GM19463 (cell line): Measurements from ENCODE around the gene MCM9.
"Not testable (repeated sequence)": the region's sequence is repeated elsewhere in the genome, so short reads cannot be mapped to it uniquely, and the experiment has no call there.

Experiments
- ATAC-seq: cut with Tn5 transposase; IDR thresholded peaks from one replicate; pipeline ENCODE4 v1.9.1; 2021; ENCODE audit warnings: mild to moderate bottlenecking, moderate library complexity; ENCODE audit not compliant: unreplicated experiment

Gene MCM9

DNA sequence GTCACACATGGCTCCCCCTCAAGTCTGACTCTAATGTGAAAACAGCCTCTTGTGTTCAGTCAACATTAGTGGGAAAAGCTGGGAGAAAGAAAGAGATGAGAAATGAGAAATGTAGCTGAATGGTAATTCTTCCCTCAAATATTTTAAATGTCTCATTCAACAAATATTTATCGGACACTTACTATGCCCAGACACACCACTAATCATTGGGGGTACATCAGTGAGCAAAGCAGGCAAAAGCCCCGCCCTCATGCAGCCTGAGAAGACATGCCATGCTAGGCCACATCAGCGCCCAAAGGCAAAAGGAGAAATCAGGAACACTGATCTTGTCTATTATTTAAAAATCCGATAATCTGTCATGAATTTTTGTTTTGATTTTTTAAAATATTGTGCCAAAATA, 130.9 kb downstream of the MCM9 start:
- no peak for ATAC-seq

DNA sequence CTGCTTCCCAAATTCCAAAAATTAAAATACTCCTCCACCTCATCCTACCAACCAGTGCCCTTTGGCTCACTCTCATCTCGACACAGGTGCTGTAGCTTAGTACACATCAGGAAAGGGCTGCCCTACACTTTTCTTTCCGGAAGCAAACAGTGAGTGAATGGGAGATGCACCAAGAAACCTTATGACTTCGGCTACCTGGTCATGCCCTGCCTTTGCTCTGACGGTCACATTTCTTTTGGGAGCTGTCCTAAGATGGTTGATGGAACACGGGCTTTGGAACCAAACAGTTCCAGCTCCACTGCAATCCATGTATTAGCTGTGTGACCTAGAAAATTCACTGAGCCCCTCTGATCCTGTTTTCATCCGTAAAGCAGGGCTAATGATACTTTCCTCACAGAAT, 133.7 kb downstream of the MCM9 start:
- no peak for ATAC-seq

DNA sequence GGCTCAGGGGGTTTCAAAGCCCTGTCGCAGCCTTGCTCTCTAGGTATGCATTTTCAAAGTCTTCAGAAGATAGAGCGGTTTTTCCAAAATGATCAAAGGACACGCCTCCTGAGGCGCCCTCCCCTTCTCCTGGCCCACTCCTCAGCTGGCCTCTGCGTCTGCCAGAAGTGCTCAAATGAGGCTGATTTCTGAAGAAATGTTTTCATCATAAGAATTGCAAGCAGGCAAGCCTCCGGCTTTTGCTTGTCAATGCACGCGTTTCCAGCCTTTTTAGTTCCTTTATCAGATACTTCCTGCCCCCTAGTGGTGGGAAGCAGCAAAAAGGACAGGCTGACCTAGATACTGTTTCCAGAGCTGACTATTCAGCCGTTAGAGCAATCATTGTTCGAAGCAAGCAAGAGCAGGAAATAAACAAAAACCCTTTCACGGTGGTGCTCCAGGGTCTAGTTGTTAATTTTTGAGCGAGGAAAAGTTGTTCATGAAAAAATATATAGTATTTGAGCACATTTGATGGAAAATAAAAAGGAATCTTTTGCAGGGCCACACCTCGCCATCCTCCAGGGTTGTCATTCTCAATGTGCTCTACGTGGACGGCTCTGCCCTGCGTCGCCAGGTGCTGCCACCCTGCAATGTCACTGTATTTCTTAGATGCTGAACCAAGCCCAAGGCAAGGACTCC, 134.4 kb downstream of the MCM9 start:
- ATAC-seq, result peak; percentile 98

GRCh38 chr6:118799826-118800225, 135.1 kb downstream of the MCM9 start:
- no peak for ATAC-seq

GRCh38 chr6:118796548-118796947, 138.4 kb downstream of the MCM9 start:
- ATAC-seq, result not testable (repeated sequence)

DNA sequence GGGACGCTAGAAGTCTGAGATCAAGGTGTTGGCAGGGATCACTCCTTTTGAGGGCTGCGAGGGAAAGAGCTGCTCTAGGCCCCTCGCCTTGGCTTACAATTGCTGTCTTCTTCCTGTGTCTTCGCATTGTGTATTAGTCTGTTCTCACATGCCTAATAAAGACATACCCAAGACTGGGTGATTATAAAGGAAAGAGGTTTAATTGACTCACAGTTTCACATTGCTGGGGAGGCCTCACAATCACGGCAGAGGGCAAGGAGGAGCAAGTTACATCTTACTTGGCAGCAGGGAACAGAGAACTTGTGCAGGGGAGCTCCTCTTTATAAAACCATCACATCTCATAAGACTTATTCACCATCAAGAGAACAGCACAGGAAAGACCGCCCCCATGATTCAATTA, 143.5 kb downstream of the MCM9 start:
- ATAC-seq, result no peak

GRCh38 chr6:118789954-118790353, 145.0 kb downstream of the MCM9 start:
- no peak for ATAC-seq

GRCh38 chr6:118789419-118789818, 145.5 kb downstream of the MCM9 start:
- ATAC-seq, result no peak

- ATAC-seq, result peak; percentile 65
These were observed 146.3 kb downstream of the MCM9 start for GRCh38 chr6:118788702-118789101.

- no peak for ATAC-seq
These were observed 147.1 kb downstream of the MCM9 start for GRCh38 chr6:118787724-118788423.

GRCh38 chr6:118786596-118787453, 148.1 kb downstream of the MCM9 start:
- no peak for ATAC-seq

GRCh38 chr6:118785601-118786000, 149.4 kb downstream of the MCM9 start:
- no peak for ATAC-seq

GRCh38 chr6:118784641-118785164, 150.3 kb downstream of the MCM9 start:
- no peak for ATAC-seq

GRCh38 chr6:118783931-118784550, 150.9 kb downstream of the MCM9 start:
- ATAC-seq, result no peak

- no peak for ATAC-seq
These were observed 152.3 kb downstream of the MCM9 start for GRCh38 chr6:118782651-118783050.

DNA sequence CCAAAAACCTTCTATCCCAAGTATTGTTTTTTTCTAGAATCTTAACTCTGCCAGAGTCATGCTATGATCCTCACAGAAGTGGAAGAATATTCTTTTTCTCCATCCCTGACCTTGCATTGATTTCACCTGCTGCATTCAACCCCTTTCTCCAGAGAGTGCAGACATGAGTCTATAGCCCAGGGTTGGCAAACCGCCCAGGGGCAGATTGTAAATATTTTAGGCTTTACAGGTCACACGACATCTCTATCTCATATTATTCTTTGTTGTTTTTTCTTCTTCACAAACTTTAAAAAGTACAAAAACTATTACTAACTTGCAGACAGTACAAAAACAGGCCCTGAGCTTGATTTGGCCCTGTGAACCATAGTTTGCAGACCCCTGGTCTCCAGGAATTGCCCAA, 153.1 kb downstream of the MCM9 start:
- ATAC-seq, result no peak

- ATAC-seq, result no peak
These were observed 154.3 kb downstream of the MCM9 start for GRCh38 chr6:118780668-118781067.

GRCh38 chr6:118776607-118777549, 158.1 kb downstream of the MCM9 start:
- ATAC-seq, result peak; percentile 85

DNA sequence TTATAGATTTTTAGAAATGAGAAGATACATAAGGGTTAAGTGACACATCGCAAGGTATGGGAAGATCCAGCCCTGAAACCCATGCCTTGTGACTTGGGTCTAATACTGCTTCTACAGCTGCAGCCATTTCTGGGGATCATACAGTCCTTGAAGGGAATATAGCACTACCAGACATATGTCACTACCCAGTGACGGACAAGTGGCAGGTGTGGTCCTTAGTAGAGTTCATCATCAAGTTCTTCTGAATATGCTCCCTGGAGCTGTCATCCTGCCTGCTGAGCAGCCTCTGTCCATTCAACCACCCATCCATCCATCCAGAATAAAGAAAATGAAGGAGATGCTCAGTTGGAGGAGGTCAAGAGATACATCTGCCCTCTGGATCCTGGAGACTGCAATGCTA, 159.6 kb downstream of the MCM9 start:
- no peak for ATAC-seq

- no peak for ATAC-seq
These were observed 160.4 kb downstream of the MCM9 start for GRCh38 chr6:118774581-118774980.
